Osteoblast (primary cell): Measurements from ENCODE around the gene KIDINS220. TPM values are rescaled to one million over a fixed set of nuclear protein-coding genes. Genes with fewer than 3 reads are reported as not detected.

Experiments used
- DNase-seq: peaks from one replicate; pipeline ENCODE4 v3.0.0; 2011; ENCODE audit warnings: low spot score, mixed read lengths; ENCODE audit not compliant: insufficient read length; ENCODE audit errors: missing footprints
- H2AFZ ChIP-seq: 2 replicates; pipeline ENCODE4 v1.6.0; 2011; ENCODE audit warnings: mild to moderate bottlenecking, low read length
- H3K27ac ChIP-seq: 2 replicates; pipeline ENCODE4 v1.5.1; 2011; ENCODE audit warnings: mild to moderate bottlenecking, low read depth, low read length, moderate library complexity
- H3K27me3 ChIP-seq: 2 replicates; pipeline ENCODE4 v1.6.0; 2012; ENCODE audit warnings: mild to moderate bottlenecking, control low read depth, inconsistent platforms, low read length, moderate library complexity; ENCODE audit not compliant: insufficient read depth
- H3K36me3 ChIP-seq: 2 replicates; pipeline ENCODE4 v1.5.1; 2011; ENCODE audit warnings: mild to moderate bottlenecking, low read length, control low read depth, moderate library complexity; ENCODE audit not compliant: insufficient read depth
- H3K4me1 ChIP-seq: 2 replicates; pipeline ENCODE4 v1.5.1; 2011; ENCODE audit warnings: mild to moderate bottlenecking, low read length, control low read depth, moderate library complexity; ENCODE audit not compliant: insufficient read depth
- H3K4me2 ChIP-seq: 2 replicates; pipeline ENCODE4 v1.6.0; 2011; ENCODE audit warnings: mild to moderate bottlenecking, low read length; ENCODE audit not compliant: insufficient read depth
- H3K4me3 ChIP-seq: fragments of 200-600 bp; sonication (generic); 3 replicates; pipeline ENCODE4 v1.5.1; 2012; ENCODE audit warnings: mild to moderate bottlenecking, low read length, inconsistent platforms; ENCODE audit not compliant: insufficient read depth
- H3K79me2 ChIP-seq: 2 replicates; pipeline ENCODE4 v1.6.0; 2012; ENCODE audit warnings: mild to moderate bottlenecking, low read length, control low read depth, inconsistent platforms; ENCODE audit not compliant: insufficient read depth
- H3K9me3 ChIP-seq: 2 replicates; pipeline ENCODE4 v1.5.1; 2011; ENCODE audit warnings: low read depth, low read length, control low read depth
- H4K20me1 ChIP-seq: 2 replicates; pipeline ENCODE4 v1.6.0; 2012; ENCODE audit warnings: mild to moderate bottlenecking, low read length, control low read depth; ENCODE audit not compliant: insufficient read depth
- total RNA-seq: library from RNA; depleted of rRNA; stranded (reverse); fragments of >200 nt; gene quantifications from 2 replicates; pipeline ENCODE4 v1.2.3, GENCODE V29; 2012
- TF ChIP-seq, protein P1 (sequence below): IDR thresholded peaks from 2 replicates; pipeline ENCODE4 v1.5.1; 2011; ENCODE audit warnings: mild to moderate bottlenecking, low read depth, low read length, moderate library complexity; ENCODE audit errors: extremely low read depth

KIDINS220 gene
- total RNA-seq, 1 donor = 134 TPM

GRCh38 chr2:8684878-8685696 is 152.3 kb downstream of the KIDINS220 start:
- peaks cover 3% of the 10 kb centered on the region for H3K36me3 ChIP-seq
- TF ChIP-seq, protein P1, sequence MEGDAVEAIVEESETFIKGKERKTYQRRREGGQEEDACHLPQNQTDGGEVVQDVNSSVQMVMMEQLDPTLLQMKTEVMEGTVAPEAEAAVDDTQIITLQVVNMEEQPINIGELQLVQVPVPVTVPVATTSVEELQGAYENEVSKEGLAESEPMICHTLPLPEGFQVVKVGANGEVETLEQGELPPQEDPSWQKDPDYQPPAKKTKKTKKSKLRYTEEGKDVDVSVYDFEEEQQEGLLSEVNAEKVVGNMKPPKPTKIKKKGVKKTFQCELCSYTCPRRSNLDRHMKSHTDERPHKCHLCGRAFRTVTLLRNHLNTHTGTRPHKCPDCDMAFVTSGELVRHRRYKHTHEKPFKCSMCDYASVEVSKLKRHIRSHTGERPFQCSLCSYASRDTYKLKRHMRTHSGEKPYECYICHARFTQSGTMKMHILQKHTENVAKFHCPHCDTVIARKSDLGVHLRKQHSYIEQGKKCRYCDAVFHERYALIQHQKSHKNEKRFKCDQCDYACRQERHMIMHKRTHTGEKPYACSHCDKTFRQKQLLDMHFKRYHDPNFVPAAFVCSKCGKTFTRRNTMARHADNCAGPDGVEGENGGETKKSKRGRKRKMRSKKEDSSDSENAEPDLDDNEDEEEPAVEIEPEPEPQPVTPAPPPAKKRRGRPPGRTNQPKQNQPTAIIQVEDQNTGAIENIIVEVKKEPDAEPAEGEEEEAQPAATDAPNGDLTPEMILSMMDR = no peak
- H3K27ac ChIP-seq = peak overlapping the region; percentile 45
- no peaks in the 10 kb centered on the region for H3K27me3 ChIP-seq
- peak overlapping the region; percentile 24 for H2AFZ ChIP-seq
- H3K4me1 ChIP-seq = peaks cover 22% of the 10 kb centered on the region
- peaks cover 18% of the 10 kb centered on the region for H4K20me1 ChIP-seq
- H3K4me2 ChIP-seq = peak overlapping the region; percentile 89
- H3K4me3 ChIP-seq = peak overlapping the region; percentile 91
- H3K9me3 ChIP-seq = no peaks in the 10 kb centered on the region
- H3K79me2 ChIP-seq = peaks cover 25% of the 10 kb centered on the region
- DNase-seq = peak; percentile 91

GRCh38 chr2:8684540-8684877 is 152.9 kb downstream of the KIDINS220 start:
- peaks cover 3% of the 10 kb centered on the region for H3K36me3 ChIP-seq
- H3K4me3 ChIP-seq = peak overlapping the region; percentile 91
- peak overlapping the region; percentile 15 for H2AFZ ChIP-seq
- peaks cover 18% of the 10 kb centered on the region for H4K20me1 ChIP-seq
- H3K27me3 ChIP-seq = no peaks in the 10 kb centered on the region
- DNase-seq = peak; percentile 90
- peak overlapping the region; percentile 89 for H3K4me2 ChIP-seq
- H3K79me2 ChIP-seq = peaks cover 25% of the 10 kb centered on the region
- H3K27ac ChIP-seq = peak overlapping the region; percentile 45
- peaks cover 27% of the 10 kb centered on the region for H3K4me1 ChIP-seq
- TF ChIP-seq, protein P1 = no peak
- no peaks in the 10 kb centered on the region for H3K9me3 ChIP-seq

DNA sequence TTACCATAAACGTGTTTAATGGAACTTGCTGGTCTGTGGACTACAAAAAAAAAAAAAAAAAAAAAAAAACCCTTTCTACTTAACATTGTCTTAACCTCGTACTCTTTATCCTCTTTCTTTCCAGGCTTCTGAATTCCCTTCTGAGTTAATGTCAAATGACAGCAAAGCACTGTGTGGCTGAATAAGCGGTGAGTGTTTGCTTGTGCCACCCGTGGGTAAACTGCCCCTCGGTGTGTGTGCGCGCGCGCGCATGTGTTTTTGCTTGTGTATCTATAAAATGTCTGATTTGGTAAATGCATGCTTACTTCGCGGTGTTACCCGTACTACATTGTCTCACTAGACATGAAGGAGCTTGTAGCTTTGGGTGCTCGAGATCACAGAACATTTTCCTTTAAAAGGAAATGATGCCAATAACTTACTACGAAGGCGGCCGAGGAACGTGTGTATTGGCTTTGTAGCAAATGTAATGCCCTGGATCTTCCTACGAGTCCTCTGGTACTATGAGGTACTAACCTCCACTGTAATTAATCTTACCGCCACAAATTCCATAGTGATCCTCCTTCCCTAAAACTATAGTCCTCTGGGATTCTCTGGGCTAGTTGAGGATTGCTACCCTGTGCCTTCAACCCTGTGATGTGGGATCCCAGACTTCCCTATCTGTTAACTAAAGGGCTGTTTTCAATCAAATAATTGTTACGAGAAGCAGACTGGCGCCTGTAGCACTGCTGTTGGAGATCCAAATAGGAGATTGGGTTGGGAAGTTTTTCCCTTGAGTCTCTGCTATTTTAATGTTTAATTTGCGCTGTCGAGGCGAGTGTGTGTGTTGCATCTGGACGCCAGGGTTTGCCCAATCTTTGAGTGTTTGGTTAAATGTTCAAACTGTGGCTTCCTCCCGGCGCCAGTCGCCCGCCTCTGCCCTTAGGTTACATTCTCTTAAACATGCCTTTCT is 154.4 kb downstream of the KIDINS220 start:
- Histone ChIP-seq H3K27ac (peak overlapping the region; percentile 66), H3K4me1 (peaks cover 34% of the 10 kb centered on the region), H3K4me2 (peak overlapping the region; percentile 89), H2AFZ (no peak overlapping the region), H3K4me3 (peak overlapping the region; percentile 91), H3K9me3 (no peaks in the 10 kb centered on the region), H3K27me3 (no peaks in the 10 kb centered on the region), H3K36me3 (peaks cover 3% of the 10 kb centered on the region), H4K20me1 (peaks cover 18% of the 10 kb centered on the region), H3K79me2 (peaks cover 25% of the 10 kb centered on the region)
- DNase-seq = peak; percentile 93
- TF ChIP-seq, protein P1 = no peak
